Natural killer cell (primary cell): Measurements from ENCODE around the gene GNAT1. TPM values are rescaled to one million over a fixed set of nuclear protein-coding genes. Genes with fewer than 3 reads are reported as not detected.

Experiments used
- ATAC-seq, 3 donors: fragments of 150-1000 bp in 2 of 3; fragments of 200-7000 bp in 1 of 3; cut with Tn5 transposase; 1 replicate in 1 of 3; 2 replicates in 2 of 3; pipeline ENCODE4 v1.10.0; 2021; ENCODE audit warnings: mild to moderate bottlenecking in 2 of 3, moderate library complexity in 2 of 3
- DNase-seq, 2 donors: peaks; one replicate each; pipeline versions ENCODE4 v3.0.0 to v3.0.0-alpha.2; 2013 to 2021; ENCODE audit warnings: mixed read lengths in 1 of 2
- H3K27ac ChIP-seq: one replicate; pipeline ENCODE4 v1.5.1; 2013; ENCODE audit warnings: mild to moderate bottlenecking, low read length
- H3K27me3 ChIP-seq: one replicate; pipeline ENCODE4 v1.6.1; 2013; ENCODE audit warnings: low read length; ENCODE audit not compliant: control insufficient read depth, insufficient read depth
- H3K36me3 ChIP-seq: one replicate; pipeline ENCODE4 v1.6.1; 2013; ENCODE audit warnings: low read length; ENCODE audit not compliant: control insufficient read depth, insufficient read depth
- H3K4me1 ChIP-seq: one replicate; pipeline ENCODE4 v1.6.1; 2013; ENCODE audit warnings: low read length; ENCODE audit not compliant: control insufficient read depth, insufficient read depth
- H3K4me3 ChIP-seq: one replicate; pipeline ENCODE4 v1.5.1; 2013; ENCODE audit warnings: low read length
- H3K9me3 ChIP-seq: one replicate; pipeline ENCODE4 v1.6.1; 2013; ENCODE audit warnings: low read length; ENCODE audit not compliant: control insufficient read depth, insufficient read depth
- H3K27ac Mint-ChIP-seq, 2 donors: one replicate each; pipeline ENCODE4 v1.8.0; 2022; ENCODE audit warnings: mild to moderate bottlenecking in 2 of 2, mixed read lengths in 2 of 2, moderate library complexity in 1 of 2
- H3K27me3 Mint-ChIP-seq, 2 donors: one replicate each; pipeline ENCODE4 v1.8.0; 2022; ENCODE audit warnings: low read depth in 2 of 2, mixed read lengths in 2 of 2
- H3K36me3 Mint-ChIP-seq: one replicate; pipeline ENCODE4 v1.8.0; 2022; ENCODE audit warnings: mixed read lengths
- H3K4me1 Mint-ChIP-seq, 2 donors: one replicate each; pipeline ENCODE4 v1.8.0; 2022; ENCODE audit warnings: mixed read lengths in 2 of 2
- H3K4me3 Mint-ChIP-seq: one replicate; pipeline ENCODE4 v1.8.0; 2022; ENCODE audit warnings: mild to moderate bottlenecking, moderate library complexity, mixed read lengths
- H3K9me3 Mint-ChIP-seq, 2 donors: one replicate each; pipeline ENCODE4 v1.8.0; 2022; ENCODE audit warnings: mixed read lengths in 2 of 2
- WGBS: methylation state at CpG from one replicate; pipeline ENCODE4 v1.1.7; 2013; ENCODE audit warnings: missing lambda C conversion rate; ENCODE audit not compliant: insufficient coverage; 5-methylcytosine and 5-hydroxymethylcytosine counted together
- intact Hi-C: fragments of 100-400 bp; cut with micrococcal nuclease; formaldehyde crosslinking; loops from one replicate; pipeline ENCODE4 v1.14.2; 2022
- total RNA-seq, 4 donors: library from RNA; stranded (reverse); fragments of 120-200 nt in 1 of 4; gene quantifications; one replicate each; pipeline versions ENCODE4 v1.2.3 to v1.2.4, GENCODE V29; 2013 to 2022
- TF ChIP-seq, protein P1 (sequence below): fragments of 200-600 bp; IDR thresholded peaks from one replicate; pipeline ENCODE4 v1.8.0; 2022; ENCODE audit warnings: antibody characterized with exemption

Gene GNAT1
- total RNA-seq, 3 donors from 2014 or later (not counting 1 experiment from before 2014, with no cell fraction given): not detected

DNA sequence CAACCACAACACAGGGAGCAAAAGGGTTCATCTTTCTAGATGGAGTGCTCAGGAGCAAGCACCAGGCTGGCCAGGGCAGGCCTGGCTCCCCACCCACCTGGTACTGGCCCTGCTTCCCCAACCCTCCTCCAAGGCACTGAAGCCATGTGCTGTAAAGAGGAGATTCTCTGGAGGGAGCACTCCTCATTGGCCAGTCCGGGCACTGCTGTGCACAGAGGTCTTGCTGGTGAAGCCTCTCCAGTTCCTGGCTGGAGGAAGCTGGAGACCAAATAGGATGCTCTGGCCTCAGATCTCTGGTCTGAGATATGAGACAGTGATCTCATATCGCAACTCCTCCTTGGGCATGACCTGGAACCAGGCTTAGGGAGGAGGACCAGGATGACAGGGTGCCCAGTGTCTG lies 44.0 kb upstream of the GNAT1 start:
- Histone ChIP-seq H3K27ac (no peak overlapping the region), H3K27me3 (no peaks in the 10 kb centered on the region), H3K4me3 (no peak overlapping the region), H3K4me1 (no peaks in the 10 kb centered on the region), H3K9me3 (no peaks in the 10 kb centered on the region), H3K36me3 (no peaks in the 10 kb centered on the region)
- TF ChIP-seq, protein P1, sequence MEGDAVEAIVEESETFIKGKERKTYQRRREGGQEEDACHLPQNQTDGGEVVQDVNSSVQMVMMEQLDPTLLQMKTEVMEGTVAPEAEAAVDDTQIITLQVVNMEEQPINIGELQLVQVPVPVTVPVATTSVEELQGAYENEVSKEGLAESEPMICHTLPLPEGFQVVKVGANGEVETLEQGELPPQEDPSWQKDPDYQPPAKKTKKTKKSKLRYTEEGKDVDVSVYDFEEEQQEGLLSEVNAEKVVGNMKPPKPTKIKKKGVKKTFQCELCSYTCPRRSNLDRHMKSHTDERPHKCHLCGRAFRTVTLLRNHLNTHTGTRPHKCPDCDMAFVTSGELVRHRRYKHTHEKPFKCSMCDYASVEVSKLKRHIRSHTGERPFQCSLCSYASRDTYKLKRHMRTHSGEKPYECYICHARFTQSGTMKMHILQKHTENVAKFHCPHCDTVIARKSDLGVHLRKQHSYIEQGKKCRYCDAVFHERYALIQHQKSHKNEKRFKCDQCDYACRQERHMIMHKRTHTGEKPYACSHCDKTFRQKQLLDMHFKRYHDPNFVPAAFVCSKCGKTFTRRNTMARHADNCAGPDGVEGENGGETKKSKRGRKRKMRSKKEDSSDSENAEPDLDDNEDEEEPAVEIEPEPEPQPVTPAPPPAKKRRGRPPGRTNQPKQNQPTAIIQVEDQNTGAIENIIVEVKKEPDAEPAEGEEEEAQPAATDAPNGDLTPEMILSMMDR: no peak
- no peak for ATAC-seq
- H3K36me3 Mint-ChIP-seq: no peaks in the 10 kb centered on the region
- no peak overlapping the region for H3K4me3 Mint-ChIP-seq
- no peaks in the 10 kb centered on the region for H3K4me1 Mint-ChIP-seq
- no peak for DNase-seq
- no peak overlapping the region for H3K27ac Mint-ChIP-seq
- no peaks in the 10 kb centered on the region for H3K9me3 Mint-ChIP-seq
- H3K27me3 Mint-ChIP-seq: no peaks in the 10 kb centered on the region
- intact Hi-C loops: no loop called here
- 93% methylated on average over 2 of the region's 2 CpGs for WGBS

DNA sequence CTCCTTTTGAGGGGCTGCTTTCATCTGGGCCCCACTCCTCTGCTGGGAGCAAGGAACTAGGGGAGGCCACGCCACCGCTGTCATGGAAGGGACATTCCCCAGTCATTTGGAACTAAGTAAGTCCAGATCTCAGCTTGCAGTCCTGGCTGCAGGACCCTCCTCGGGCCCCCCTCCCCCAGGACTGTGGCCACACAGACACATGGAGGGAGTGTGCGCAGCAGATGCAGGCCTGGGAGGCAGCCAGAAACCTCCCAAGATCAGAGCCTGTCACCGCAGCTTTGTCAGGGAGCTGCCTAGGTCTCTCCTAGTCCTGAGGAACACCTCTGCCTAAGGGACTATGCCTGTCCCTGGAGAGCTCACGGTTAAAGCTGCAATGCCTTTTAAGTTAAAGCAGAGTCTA lies 43.5 kb upstream of the GNAT1 start:
- intact Hi-C loops: no loop called here
- Histone ChIP-seq H3K36me3 (no peaks in the 10 kb centered on the region), H3K4me1 (no peaks in the 10 kb centered on the region), H3K27me3 (no peaks in the 10 kb centered on the region), H3K9me3 (no peaks in the 10 kb centered on the region), H3K27ac (no peak overlapping the region), H3K4me3 (no peak overlapping the region)
- ATAC-seq (no peak), DNase-seq (no peak)
- TF ChIP-seq, protein P1: no peak
- Mint-ChIP-seq H3K9me3 (no peaks in the 10 kb centered on the region), H3K27ac (no peak overlapping the region), H3K27me3 (no peaks in the 10 kb centered on the region), H3K4me3 (no peak overlapping the region), H3K4me1 (no peaks in the 10 kb centered on the region), H3K36me3 (no peaks in the 10 kb centered on the region)
- WGBS: 93% methylated on average over 6 of the region's 6 CpGs

DNA sequence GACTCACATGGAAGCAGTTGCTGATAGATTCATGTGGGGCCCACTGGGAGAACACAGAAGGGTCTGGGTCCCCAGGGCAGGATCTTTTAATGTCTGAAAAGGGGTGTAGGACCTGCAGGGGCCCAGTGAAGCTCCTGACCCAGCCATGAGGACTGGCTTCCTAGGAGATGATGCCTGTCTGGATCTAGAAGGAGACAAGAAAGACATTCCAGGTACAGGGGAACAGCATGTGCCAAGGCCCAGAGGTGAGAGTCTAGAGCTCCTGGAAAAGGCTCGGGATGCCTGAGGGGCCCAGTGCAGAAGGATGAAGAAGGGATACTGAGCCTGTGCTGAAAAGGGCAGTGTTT lies 41.0 kb upstream of the GNAT1 start:
- Histone ChIP-seq H3K4me1 (peaks cover 6% of the 10 kb centered on the region), H3K27me3 (peaks cover 5% of the 10 kb centered on the region), H3K4me3 (no peak overlapping the region), H3K36me3 (no peaks in the 10 kb centered on the region), H3K9me3 (no peaks in the 10 kb centered on the region), H3K27ac (no peak overlapping the region)
- 93% methylated on average over 1 of the region's 1 CpG for WGBS
- H3K9me3 Mint-ChIP-seq: no peaks in the 10 kb centered on the region
- H3K4me3 Mint-ChIP-seq: no peak overlapping the region
- H3K27me3 Mint-ChIP-seq: peaks cover 6 to 13% of the 10 kb centered on the region in 2 donors
- DNase-seq (no peak), ATAC-seq (no peak)
- no peaks in the 10 kb centered on the region for H3K36me3 Mint-ChIP-seq
- no peak overlapping the region for H3K27ac Mint-ChIP-seq
- peaks cover 6 to 15% of the 10 kb centered on the region in 2 donors for H3K4me1 Mint-ChIP-seq
- TF ChIP-seq, protein P1: no peak
- intact Hi-C loops: no loop called here

DNA sequence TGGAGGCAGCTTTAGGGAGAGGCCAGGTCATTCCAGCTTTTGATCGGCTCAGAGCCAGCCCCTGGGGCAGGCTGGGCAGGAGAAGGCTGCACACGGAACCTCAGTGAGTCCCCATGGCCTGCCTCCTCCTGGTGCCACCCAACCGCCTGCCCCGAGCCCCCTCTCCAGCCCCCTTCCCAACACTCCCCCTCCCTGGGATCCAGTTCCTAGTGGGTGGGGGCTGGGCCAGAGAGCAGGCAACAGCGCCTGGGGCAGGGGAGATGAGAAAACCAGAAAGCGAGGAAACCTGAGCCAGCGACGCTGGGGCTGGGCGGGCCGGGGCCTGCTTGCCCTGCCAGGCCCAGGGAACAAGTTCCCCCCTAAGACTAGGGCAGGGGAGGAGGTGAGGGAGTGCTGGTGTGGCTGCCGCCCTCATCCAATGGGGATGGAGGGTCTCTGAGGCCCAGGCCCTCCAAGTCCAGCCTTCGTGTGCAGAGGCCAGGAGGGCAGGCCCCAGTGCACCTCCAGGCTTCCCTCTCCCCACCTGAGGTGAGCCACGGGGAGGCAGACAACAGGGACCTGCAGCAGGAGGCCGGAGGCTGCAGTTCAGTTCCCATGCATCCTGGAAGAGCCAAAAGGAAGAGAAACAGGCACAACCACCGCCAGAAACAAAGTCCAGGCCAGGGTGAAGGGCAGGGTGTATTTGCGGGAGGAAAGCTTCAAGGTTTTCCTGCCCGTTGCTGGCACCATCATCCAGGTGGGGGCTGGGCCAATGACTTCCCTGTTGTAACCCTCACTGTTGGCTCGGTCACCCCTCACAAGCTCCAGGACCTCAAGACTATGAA lies 40.3 kb upstream of the GNAT1 start:
- Histone ChIP-seq H3K4me3 (no peak overlapping the region), H3K9me3 (no peaks in the 10 kb centered on the region), H3K36me3 (no peaks in the 10 kb centered on the region), H3K4me1 (peaks cover 13% of the 10 kb centered on the region), H3K27ac (no peak overlapping the region), H3K27me3 (peaks cover 12% of the 10 kb centered on the region)
- Mint-ChIP-seq H3K27me3 (peaks cover 11 to 18% of the 10 kb centered on the region in 2 donors), H3K27ac (no peak overlapping the region), H3K4me3 (no peak overlapping the region), H3K9me3 (no peaks in the 10 kb centered on the region), H3K36me3 (no peaks in the 10 kb centered on the region), H3K4me1 (peaks cover 6 to 20% of the 10 kb centered on the region in 2 donors)
- WGBS: 90% methylated on average over 17 of the region's 18 CpGs
- TF ChIP-seq, protein P1: no peak
- no peak for DNase-seq
- ATAC-seq: no peak
- intact Hi-C loops: no loop called here
